ENCODE results near the gene SLC33A1.
"Not testable (repeated sequence)": the region's sequence is repeated elsewhere in the genome, so short reads cannot be mapped to it uniquely, and the experiment has no call there.

The SLC33A1 gene

DNA sequence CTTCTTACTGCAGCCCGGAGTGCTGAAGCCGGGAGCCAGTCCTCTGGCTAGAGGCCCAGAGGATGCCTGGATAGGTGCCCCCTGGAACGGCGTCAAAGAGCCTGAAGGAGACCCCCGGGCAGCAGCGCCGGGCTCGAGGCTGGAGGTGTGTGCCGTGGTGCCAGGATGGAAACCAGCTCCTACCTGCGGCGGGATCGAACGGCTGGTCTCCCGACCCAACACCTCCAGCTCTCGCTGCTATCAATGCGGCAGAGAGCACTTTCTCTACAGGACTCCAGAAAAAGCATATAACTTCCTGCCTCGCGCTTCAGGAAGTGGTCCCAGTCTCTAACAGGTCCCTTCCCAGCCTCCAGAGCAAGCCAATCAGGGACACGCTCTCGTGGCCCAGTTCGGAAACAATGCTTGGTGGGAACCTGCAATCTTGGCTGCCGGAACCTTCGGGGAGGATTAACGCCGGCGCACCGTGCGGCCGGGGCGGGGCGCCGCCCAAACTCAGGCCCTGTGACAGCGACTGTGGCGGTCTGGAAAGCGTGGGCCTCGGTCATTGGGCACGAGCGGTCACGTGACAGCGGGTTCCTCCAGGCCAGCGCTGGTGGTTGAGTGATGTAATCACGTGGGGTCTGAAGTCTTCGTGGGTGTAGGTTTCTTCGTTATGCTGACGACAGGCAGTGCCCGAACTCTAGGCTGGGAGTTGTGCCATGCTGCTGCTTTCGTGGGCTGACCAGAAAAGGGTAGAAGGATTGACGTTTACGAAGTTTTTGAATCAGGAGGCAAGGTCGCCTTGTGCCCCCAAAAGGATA, at the start of gene SLC33A1:
Gene SLC33A1 (minus strand): TSS at position 287 of the 800 bp plus-strand sequence. CDS start 430 bp downstream, outside the sequence.
- Mint-ChIP-seq H3K27me3 (ENCODE audit: low read depth) (no peaks in the 10 kb centered on the region), H3K4me3 (peak within 1 kb of the TSS; percentile 90), H3K9me3 (no peaks in the 10 kb centered on the region), H3K27ac (peak within 1 kb of the TSS; percentile 99), H3K4me1 (ENCODE audit: low read depth) (peaks cover 28% of the 10 kb centered on the region), H3K36me3 (ENCODE audit: low read depth) (peaks cover 29% of the 10 kb centered on the region)

DNA sequence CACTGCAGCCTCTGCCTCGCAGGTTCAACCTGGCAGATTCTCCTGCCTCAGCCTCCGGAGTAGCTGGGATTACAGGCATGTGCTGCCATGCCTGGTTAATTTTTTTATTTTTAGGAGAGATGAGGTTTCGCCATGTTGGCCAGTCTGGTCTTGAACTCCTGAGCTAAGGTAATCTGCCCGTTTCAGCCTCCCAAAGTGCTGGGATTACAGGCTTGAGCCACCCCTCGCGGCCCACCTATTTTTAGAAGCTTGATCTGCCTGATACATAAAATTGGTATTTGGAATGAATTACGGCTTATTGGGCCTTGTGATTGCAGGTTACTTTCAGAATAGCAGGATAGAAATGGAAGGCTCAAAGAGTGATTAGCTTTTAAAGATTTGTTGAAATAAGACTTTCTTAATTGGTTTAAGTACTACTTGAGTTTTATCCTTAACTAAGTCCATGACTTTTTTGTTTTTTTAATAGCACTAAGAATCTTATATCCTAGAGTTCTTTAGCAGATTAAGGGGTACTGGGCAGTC, 41.2 kb upstream of the SLC33A1 start:
- Mint-ChIP-seq H3K27me3 (ENCODE audit: low read depth) (no peaks in the 10 kb centered on the region), H3K36me3 (ENCODE audit: low read depth) (peaks cover 30% of the 10 kb centered on the region), H3K9me3 (no peaks in the 10 kb centered on the region), H3K4me3 (no peak overlapping the region), H3K27ac (no peak overlapping the region), H3K4me1 (ENCODE audit: low read depth) (peaks cover 9% of the 10 kb centered on the region)

DNA sequence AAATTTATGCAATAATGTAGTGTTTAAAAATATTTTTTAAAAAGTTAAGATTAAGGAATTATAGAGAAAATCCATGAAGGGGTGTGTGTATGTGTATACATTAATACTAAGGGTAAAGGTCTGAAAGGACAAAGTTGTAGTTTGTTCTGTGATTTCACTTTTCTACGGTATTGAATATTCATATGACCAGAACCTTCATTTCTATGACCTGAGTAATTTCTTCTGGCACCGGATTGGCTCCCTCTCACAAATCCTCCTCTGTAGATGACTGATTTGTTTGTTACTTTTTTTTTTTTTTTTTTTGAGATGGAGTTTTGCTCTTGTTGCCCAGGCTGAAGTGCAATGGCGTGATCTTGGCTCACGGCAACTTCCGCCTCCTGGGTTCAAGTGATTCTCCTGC, 37.1 kb upstream of the SLC33A1 start:
- H3K36me3 Mint-ChIP-seq (ENCODE audit: low read depth): peaks cover 11% of the 10 kb centered on the region
- H3K27ac Mint-ChIP-seq: no peak overlapping the region

DNA sequence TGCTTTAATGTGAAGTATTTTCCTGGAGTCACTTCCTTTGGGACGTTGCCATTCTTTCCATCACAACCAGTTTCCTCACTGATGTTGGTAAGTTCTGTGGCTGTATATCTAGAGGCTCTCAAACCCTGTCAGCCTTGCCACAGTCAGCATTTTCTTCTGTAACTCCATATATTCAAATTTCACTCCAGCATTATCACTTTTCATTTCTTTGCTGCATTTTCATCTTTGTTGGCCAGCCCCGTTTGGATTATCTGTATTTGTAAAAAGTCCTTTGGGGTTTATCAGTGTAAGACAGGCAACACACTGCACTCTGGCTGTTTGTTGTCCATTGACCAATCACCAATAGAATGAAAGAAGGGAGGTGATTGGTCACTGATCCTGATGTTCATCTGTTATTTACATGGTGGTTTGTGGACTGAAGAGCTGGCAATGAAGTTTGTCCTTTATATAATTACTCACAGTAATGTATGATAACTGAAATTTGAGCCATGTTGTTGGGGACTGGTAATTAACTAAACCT, 36.5 kb upstream of the SLC33A1 start:
- Mint-ChIP-seq H3K4me3 (no peak overlapping the region), H3K27ac (no peak overlapping the region), H3K27me3 (ENCODE audit: low read depth) (no peaks in the 10 kb centered on the region), H3K4me1 (ENCODE audit: low read depth) (peaks cover 27% of the 10 kb centered on the region), H3K9me3 (no peaks in the 10 kb centered on the region), H3K36me3 (ENCODE audit: low read depth) (peaks cover 10% of the 10 kb centered on the region)

More for the DNA sequence above, 37.1 kb upstream of the SLC33A1 start:
- H3K9me3 Mint-ChIP-seq: no peaks in the 10 kb centered on the region
- peaks cover 27% of the 10 kb centered on the region for H3K4me1 Mint-ChIP-seq (ENCODE audit: low read depth)
- no peaks in the 10 kb centered on the region for H3K27me3 Mint-ChIP-seq (ENCODE audit: low read depth)
- H3K4me3 Mint-ChIP-seq: no peak overlapping the region

DNA sequence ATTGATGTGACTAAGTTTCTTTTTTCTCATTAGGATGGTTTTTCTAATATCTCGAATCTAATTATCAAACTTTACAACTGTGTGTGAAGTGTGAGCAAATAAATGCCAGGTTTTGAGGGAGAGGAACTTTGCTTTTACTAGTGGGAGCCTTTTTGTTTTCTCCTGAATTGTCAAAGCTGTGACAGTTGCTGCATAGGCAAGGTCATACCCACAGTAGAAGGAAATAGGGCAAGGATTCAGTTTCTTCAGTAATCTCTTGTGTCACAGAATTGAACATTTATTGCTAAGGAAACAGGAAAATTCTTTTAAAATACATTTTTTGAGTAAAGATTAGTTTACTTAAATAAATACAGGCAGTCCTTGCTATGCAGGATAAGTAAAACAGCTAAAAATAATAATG, 35.7 kb upstream of the SLC33A1 start:
- Mint-ChIP-seq H3K27me3 (ENCODE audit: low read depth) (no peaks in the 10 kb centered on the region), H3K36me3 (ENCODE audit: low read depth) (peaks cover 9% of the 10 kb centered on the region)

DNA sequence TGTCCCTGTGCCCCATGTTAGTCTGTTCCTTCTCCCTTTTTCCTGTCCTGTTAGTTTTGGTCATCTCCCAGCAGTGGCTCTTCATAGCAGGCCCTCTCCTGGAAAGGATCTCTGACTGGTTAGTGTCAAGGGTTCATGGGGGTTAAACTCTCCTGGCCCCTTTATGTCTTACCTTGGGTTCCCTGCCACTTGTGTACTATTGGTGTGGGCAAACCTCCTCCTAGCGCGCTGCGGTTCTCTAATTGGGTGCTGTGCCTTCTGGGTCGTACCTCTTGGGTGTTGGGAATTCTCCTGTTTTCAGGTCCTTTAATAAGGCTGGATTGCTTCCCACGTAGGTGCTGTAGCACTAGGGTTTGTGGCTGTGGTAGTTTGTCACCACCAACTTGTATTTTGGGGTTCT, 35.0 kb upstream of the SLC33A1 start:
- H3K27ac Mint-ChIP-seq: peak overlapping the region; percentile 2

More for the DNA sequence above, 35.7 kb upstream of the SLC33A1 start:
- H3K9me3 Mint-ChIP-seq: no peaks in the 10 kb centered on the region
- H3K27ac Mint-ChIP-seq: no peak overlapping the region
- H3K4me3 Mint-ChIP-seq: no peak overlapping the region
- peaks cover 24% of the 10 kb centered on the region for H3K4me1 Mint-ChIP-seq (ENCODE audit: low read depth)

DNA sequence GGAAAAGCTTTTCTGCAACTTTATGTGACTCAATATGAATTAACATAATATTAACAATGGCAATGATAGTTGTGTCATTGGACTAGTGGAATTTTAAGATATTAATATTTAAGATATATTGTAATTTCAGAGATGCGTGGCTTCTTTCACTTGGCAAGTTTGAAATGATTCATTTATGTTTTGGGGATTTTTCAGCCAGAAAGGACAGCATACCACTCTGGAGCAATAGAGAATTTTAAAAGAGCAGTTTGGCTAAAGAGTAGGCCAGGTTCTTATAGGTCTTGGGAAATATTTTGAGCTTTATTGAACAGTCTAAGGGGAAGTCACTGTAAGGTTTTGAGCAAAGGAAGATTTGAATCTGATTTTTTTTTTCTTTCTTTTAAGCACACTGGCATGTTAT, 32.7 kb upstream of the SLC33A1 start:
- Mint-ChIP-seq H3K4me1 (ENCODE audit: low read depth) (peaks cover 26% of the 10 kb centered on the region), H3K9me3 (no peaks in the 10 kb centered on the region), H3K4me3 (no peak overlapping the region), H3K27ac (no peak overlapping the region), H3K27me3 (ENCODE audit: low read depth) (no peaks in the 10 kb centered on the region), H3K36me3 (ENCODE audit: low read depth) (no peaks in the 10 kb centered on the region)

More for the DNA sequence above, 35.0 kb upstream of the SLC33A1 start:
- Mint-ChIP-seq H3K36me3 (ENCODE audit: low read depth) (peaks cover 5% of the 10 kb centered on the region), H3K4me3 (no peak overlapping the region), H3K4me1 (ENCODE audit: low read depth) (peaks cover 26% of the 10 kb centered on the region), H3K27me3 (ENCODE audit: low read depth) (no peaks in the 10 kb centered on the region), H3K9me3 (no peaks in the 10 kb centered on the region)

DNA sequence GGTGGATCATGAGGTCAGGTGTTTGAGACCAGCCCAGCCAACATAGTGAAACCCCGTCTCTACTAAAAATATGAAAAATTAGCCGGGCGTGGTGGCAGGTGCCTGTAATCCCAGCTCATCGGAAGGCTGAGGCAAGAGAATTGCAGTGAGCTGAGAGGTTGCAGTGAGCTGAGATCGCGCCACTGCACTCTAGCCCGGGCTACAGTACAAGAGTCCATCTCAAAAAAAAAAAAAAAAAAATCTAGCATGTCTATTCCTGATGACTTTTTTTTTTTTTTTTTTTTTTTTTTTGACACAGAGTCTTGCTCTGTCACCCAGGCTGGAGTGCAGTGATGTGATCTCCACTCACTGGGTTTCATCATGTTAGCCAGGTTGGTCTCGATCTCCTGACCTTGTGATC, 32.1 kb upstream of the SLC33A1 start:
- H3K9me3 Mint-ChIP-seq; H3K36me3 Mint-ChIP-seq (ENCODE audit: low read depth); H3K27me3 Mint-ChIP-seq (ENCODE audit: low read depth); H3K4me3 Mint-ChIP-seq; H3K27ac Mint-ChIP-seq: not testable (repeated sequence)
- H3K4me1 Mint-ChIP-seq (ENCODE audit: low read depth): peaks cover 28% of the 10 kb centered on the region

DNA sequence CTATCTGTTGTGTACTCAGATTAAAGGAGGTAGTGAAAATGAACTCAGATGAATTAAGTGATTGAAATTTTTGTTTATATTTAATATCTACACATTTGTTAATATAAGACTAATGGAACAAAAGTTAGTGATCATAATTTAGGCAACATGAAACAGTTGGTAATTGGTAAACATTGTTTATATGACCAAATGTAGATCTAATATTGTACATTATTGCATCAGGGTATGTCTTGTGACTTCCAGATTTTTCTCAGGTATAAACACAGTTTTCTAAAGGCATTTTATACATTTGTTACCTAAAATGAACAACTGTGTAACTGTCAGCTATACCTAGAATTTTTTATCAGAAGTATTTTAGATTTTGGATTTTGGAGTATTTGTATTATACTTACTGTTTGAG, 31.1 kb upstream of the SLC33A1 start:
- Mint-ChIP-seq H3K27me3 (ENCODE audit: low read depth) (no peaks in the 10 kb centered on the region), H3K36me3 (ENCODE audit: low read depth) (no peaks in the 10 kb centered on the region), H3K4me3 (no peak overlapping the region), H3K4me1 (ENCODE audit: low read depth) (peaks cover 27% of the 10 kb centered on the region), H3K9me3 (no peaks in the 10 kb centered on the region), H3K27ac (no peak overlapping the region)

DNA sequence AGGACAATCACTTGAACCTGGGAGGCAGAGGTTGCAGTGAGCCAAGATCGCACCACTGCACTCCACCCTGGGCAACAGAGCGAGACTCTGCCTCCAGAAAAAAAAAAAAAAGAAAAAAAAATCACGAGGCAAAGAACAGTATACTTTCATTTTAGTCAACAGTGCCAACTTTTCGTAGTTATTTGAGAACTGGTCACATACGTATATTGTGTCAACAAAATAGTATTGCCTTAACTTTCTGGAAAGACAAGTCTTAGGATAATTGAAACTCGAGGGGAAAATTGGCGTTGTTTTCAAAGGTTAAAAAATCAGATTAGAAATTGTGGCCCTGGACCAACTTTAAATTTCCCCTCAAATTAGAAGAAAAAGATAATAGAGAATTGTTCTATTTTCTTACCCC, 30.1 kb upstream of the SLC33A1 start:
- H3K27ac Mint-ChIP-seq: no peak overlapping the region
- H3K4me1 Mint-ChIP-seq (ENCODE audit: low read depth): peaks cover 25% of the 10 kb centered on the region

DNA sequence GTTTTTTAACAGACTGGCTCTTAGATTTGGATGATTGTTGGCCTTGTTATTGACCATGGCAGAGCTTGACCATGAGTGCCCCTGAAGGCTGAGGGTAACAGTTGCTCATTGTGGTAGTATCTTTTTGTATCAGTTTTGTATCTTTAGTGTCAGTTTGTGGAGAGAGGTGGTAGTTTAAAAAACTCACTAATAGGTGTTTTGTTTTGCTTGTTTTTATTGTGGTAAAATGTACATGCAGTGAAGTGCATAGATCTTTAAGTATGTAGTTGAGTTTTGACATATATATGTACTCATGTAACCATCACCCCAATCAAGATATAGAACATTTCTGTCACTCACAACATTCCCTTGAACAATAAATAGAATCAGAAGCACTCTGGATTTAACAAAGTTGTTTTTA, 26.1 kb upstream of the SLC33A1 start:
- Mint-ChIP-seq H3K27ac (no peak overlapping the region), H3K27me3 (ENCODE audit: low read depth) (no peaks in the 10 kb centered on the region), H3K4me3 (no peak overlapping the region), H3K36me3 (ENCODE audit: low read depth) (no peaks in the 10 kb centered on the region), H3K9me3 (no peaks in the 10 kb centered on the region), H3K4me1 (ENCODE audit: low read depth) (peaks cover 21% of the 10 kb centered on the region)

More for the DNA sequence above, 30.1 kb upstream of the SLC33A1 start:
- Mint-ChIP-seq H3K27me3 (ENCODE audit: low read depth) (no peaks in the 10 kb centered on the region), H3K9me3 (no peaks in the 10 kb centered on the region), H3K36me3 (ENCODE audit: low read depth) (no peaks in the 10 kb centered on the region), H3K4me3 (no peak overlapping the region)

DNA sequence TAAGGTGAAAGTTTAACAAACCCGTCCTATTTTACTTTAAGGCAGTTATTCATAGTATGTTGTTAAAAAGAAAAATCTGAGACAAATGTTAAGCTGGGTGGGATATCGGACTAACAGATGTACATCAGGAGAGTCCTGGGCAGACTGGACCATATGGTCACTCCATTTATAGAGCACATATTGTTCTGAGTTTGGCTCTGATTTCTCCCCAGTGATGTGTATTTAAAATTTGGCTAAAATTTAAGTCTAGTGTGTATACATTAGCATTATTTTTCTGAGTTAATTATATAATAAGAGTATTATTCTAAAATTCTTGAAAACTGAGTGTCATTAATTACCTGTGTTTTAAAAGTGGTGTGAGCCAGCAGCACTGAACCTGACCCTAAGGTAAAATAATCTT, 22.3 kb upstream of the SLC33A1 start:
- no peaks in the 10 kb centered on the region for H3K27me3 Mint-ChIP-seq (ENCODE audit: low read depth)
- peaks cover 33% of the 10 kb centered on the region for H3K4me1 Mint-ChIP-seq (ENCODE audit: low read depth)
- peaks cover 3% of the 10 kb centered on the region for H3K36me3 Mint-ChIP-seq (ENCODE audit: low read depth)
- H3K9me3 Mint-ChIP-seq: no peaks in the 10 kb centered on the region
- H3K4me3 Mint-ChIP-seq: no peak overlapping the region
- H3K27ac Mint-ChIP-seq: no peak overlapping the region

DNA sequence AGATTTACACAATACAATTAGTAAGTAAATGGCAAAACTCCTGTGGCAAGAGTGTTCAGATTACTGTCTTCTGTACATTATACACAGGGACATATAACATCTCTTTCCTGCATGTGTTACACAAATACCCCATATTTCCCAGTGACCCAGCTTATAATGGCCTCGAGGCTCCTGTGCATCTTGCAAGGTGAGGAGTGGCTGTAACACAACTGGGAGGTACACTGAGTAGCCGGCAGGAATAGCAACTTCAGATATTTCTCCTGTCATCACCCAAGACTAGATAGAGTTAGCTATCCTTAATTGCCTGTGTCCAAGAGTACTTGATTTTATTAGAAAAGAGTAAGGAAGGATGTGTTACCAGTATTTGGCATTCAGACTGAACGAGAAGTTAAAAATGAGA, 21.8 kb upstream of the SLC33A1 start:
- no peak overlapping the region for H3K4me3 Mint-ChIP-seq
- H3K36me3 Mint-ChIP-seq (ENCODE audit: low read depth): peaks cover 3% of the 10 kb centered on the region
- peaks cover 30% of the 10 kb centered on the region for H3K4me1 Mint-ChIP-seq (ENCODE audit: low read depth)
- no peaks in the 10 kb centered on the region for H3K9me3 Mint-ChIP-seq
- no peak overlapping the region for H3K27ac Mint-ChIP-seq
- no peaks in the 10 kb centered on the region for H3K27me3 Mint-ChIP-seq (ENCODE audit: low read depth)

DNA sequence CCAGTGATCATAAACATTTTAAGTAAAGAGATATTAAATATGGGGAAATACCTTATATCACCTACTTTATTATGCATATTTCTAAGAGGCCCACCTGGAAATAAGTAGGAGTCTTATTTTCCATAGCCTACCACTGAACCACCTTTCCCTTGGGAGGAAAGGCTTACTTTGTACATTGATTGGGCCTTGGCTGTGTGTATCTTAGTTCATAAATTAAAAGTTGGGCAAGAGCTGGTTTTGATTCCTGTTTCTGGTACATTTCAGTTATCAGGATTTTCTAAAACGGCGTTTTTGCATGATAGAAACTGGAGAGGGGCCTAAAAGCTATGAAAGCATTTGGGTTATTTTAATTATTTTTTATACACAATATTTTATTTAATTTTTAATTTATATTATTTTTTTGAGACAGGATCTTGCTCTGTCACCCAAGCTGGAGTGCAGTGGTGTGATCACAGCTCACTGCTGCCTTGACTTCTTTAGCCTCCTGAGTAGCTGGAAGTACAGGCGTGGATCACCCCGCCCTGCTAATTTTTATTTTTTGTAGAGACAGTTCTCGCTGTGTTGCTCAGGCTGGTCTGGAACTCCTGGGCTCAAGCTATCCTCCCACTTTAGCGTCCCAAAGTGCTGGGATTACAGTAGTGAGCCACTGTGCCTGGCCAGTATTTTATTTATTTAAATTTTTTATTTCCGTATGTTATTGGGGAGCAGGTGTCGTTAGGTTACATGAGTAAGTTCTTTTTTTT, 18.8 kb upstream of the SLC33A1 start:
- H3K36me3 Mint-ChIP-seq (ENCODE audit: low read depth): peaks cover 3% of the 10 kb centered on the region
- peaks cover 27% of the 10 kb centered on the region for H3K4me1 Mint-ChIP-seq (ENCODE audit: low read depth)
- H3K27ac Mint-ChIP-seq: no peak overlapping the region
- H3K27me3 Mint-ChIP-seq (ENCODE audit: low read depth): no peaks in the 10 kb centered on the region
- no peaks in the 10 kb centered on the region for H3K9me3 Mint-ChIP-seq
- H3K4me3 Mint-ChIP-seq: no peak overlapping the region

All from T-helper 1 cell treated with Interleukin-12 subunit alpha and Interleukin-12 subunit beta and Interleukin-4 antibody, amounts not matched to agents 30 μg/mL and 1 μg/mL, for 36 hours (primary cell).